ENCODE data around the gene PTPN4. TPM values are rescaled to one million over a fixed set of nuclear protein-coding genes. Genes with fewer than 3 reads are reported as not detected.

PTPN4 gene
- total RNA-seq, 1 donor from 2014 or later: 51.7 TPM

DNA sequence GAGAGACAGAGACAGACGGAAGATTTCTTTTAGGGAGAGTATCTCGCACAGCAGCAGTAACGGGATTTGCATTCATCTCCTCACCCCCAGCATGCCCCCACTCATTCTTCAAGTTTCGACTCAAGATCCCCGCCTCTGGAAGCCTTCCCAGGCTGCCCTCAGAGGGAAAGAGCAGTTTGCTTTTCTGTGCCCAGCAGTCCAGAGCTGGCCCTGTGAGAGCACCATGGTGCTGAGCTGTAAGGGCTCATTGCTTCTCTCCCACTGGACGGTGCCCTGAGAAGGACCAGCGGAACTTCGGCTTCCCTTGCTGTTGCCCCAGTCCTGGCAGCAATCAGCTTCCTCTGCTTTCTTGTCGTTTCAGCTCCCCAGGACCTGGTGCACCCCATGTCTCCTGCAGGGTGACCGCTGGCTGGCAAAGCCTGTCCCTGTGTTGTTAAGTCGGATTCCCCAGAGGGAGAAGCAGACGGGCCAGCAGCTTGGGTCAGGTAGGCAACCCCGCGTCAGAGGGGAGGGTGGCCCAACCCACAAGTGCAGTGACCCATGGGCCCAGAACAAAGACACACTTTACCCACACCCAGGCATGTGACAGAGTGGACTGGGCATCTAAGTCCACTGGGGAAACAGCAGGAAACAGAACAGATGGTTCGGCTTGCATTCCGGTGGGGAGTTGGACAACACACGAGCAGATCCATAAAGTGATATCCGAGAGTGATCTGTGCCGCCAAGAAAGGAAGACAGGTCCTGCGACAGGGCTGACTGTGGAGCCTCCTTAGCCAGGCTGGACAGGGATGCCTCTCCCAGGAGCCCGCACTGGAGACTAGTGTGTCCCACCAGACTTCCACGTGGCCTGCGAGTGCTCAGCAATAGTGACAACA lies 44.1 kb upstream of the PTPN4 start:
- no peak for TF ChIP-seq CTCF (IDR thresholded peaks at IDR 0.05; ENCODE audit: unreplicated experiment)
- Mint-ChIP-seq H3K36me3 (no peaks in the 10 kb centered on the region), H3K4me3 (no peak overlapping the region), H3K4me1 (peaks cover 9% of the 10 kb centered on the region), H3K27ac (no peak overlapping the region), H3K27me3 (ENCODE audit: low read depth) (peaks cover 9% of the 10 kb centered on the region), H3K9me3 (no peaks in the 10 kb centered on the region)
- DNase-seq (ENCODE audit: low spot score in 2 of 2, unreplicated experiment in 2 of 2): no peak

GRCh38 chr2:119716284-119716672 lies 43.4 kb upstream of the PTPN4 start:
- Mint-ChIP-seq H3K27ac (no peak overlapping the region), H3K27me3 (ENCODE audit: low read depth) (peaks cover 9% of the 10 kb centered on the region), H3K4me1 (peaks cover 9% of the 10 kb centered on the region), H3K9me3 (no peaks in the 10 kb centered on the region), H3K36me3 (no peaks in the 10 kb centered on the region), H3K4me3 (no peak overlapping the region)
- DNase-seq (ENCODE audit: low spot score in 2 of 2, unreplicated experiment in 2 of 2): no peak
- TF ChIP-seq CTCF (IDR thresholded peaks at IDR 0.05; ENCODE audit: unreplicated experiment): no peak

DNA sequence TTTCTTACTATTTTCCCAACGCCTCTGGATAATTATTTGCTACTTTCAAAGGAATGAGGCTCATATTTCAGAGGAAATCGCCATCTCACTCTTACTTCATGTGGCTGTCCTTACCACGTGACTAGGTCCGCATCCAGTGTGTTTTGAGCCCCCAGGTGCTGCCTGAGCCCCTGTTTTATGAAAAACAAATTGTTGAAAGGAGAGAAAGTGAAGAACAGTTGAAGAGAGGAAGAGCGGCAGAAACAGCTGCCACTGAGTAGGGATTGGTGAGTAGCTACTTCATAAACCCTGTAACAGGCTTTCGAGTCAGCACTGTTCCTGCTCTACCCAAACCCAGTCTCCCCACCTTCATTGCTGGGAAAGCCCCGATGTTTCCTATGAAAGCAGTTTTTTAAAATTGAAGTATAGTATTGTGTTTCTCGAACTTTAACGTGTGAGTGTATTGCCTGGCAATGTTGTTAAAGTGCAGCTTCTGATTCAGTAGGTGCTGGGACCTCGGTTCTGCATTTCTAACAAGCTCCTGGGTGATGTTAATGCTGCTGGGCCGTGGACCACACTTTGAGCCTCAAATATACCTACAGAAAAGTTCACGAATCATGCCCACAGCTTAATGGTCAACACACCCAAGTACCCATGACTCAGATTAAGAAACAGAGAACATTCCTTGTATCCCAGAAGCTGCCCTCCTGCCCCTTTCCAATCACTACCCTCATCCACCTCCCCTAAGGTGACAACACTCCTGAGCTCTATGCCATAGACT lies 41.0 kb upstream of the PTPN4 start:
- Mint-ChIP-seq H3K27me3 (ENCODE audit: low read depth) (peaks cover 9% of the 10 kb centered on the region), H3K9me3 (peaks cover 4% of the 10 kb centered on the region), H3K27ac (no peak overlapping the region), H3K4me1 (peaks cover 9% of the 10 kb centered on the region), H3K4me3 (no peak overlapping the region), H3K36me3 (no peaks in the 10 kb centered on the region)
- no peak for DNase-seq (ENCODE audit: low spot score in 2 of 2, unreplicated experiment in 2 of 2)
- no peak for TF ChIP-seq CTCF (IDR thresholded peaks at IDR 0.05; ENCODE audit: unreplicated experiment)

- TF ChIP-seq CTCF (IDR thresholded peaks at IDR 0.05; ENCODE audit: unreplicated experiment): no peak
- Mint-ChIP-seq H3K9me3 (peaks cover 4% of the 10 kb centered on the region), H3K27me3 (ENCODE audit: low read depth) (peaks cover 9% of the 10 kb centered on the region), H3K36me3 (no peaks in the 10 kb centered on the region), H3K27ac (no peak overlapping the region), H3K4me3 (no peak overlapping the region), H3K4me1 (peaks cover 4% of the 10 kb centered on the region)
- no peak for DNase-seq (ENCODE audit: low spot score in 2 of 2, unreplicated experiment in 2 of 2)
These were observed 40.5 kb upstream of the PTPN4 start for GRCh38 chr2:119719261-119719627.

DNA sequence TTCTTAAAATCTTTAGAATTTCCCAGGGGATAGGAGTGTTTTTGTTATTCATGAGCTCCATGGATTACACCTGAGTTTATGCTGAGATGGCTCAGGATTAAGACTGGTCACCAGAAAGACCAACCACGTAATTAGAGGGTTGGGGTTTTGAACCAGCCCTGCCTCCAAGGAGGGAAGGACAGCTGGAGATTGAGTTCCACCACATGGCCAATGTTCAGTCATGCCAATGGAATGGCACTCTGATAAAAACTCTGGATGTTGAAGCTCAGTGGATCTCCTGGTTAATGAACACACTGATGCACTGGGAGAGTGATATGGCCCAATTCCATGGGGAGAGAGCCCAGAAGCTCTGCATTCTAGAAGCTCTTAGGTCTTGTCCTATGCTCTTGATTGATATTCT lies 38.7 kb upstream of the PTPN4 start:
- Mint-ChIP-seq H3K27ac (no peak overlapping the region), H3K9me3 (peaks cover 4% of the 10 kb centered on the region), H3K27me3 (ENCODE audit: low read depth) (peaks cover 5% of the 10 kb centered on the region), H3K4me1 (no peaks in the 10 kb centered on the region), H3K4me3 (no peak overlapping the region), H3K36me3 (no peaks in the 10 kb centered on the region)
- TF ChIP-seq CTCF (IDR thresholded peaks at IDR 0.05; ENCODE audit: unreplicated experiment): no peak
- DNase-seq (ENCODE audit: low spot score in 2 of 2, unreplicated experiment in 2 of 2): no peak
